Liver (tissue), 3 donors: Measurements from ENCODE around the gene TRMT61A.

Experiments used
- SP1 ChIP-seq: IDR thresholded peaks from 2 replicates; pipeline ENCODE4 v1.6.1; 2018; ENCODE audit warnings: antibody characterized with exemption, mild to moderate bottlenecking
- TF ChIP-seq, protein P1 (sequence below): IDR thresholded peaks from 2 replicates; pipeline ENCODE4 v1.6.1; 2016; ENCODE audit warnings: antibody characterized with exemption
- TF ChIP-seq, protein P2 (sequence below): fragments of 150-350 bp; IDR thresholded peaks from 2 replicates; pipeline ENCODE4 v1.5.1; 2017; ENCODE audit warnings: improper control_type of control experiment, low read depth, low read length; ENCODE audit not compliant: missing input control
- donor health status: healthy.
- donor health status: healthy.

GRCh38 chr14:103495854-103496253, 33.1 kb upstream of the TRMT61A start:
- TF ChIP-seq SP1 = no peak
- TF ChIP-seq, protein P1, sequence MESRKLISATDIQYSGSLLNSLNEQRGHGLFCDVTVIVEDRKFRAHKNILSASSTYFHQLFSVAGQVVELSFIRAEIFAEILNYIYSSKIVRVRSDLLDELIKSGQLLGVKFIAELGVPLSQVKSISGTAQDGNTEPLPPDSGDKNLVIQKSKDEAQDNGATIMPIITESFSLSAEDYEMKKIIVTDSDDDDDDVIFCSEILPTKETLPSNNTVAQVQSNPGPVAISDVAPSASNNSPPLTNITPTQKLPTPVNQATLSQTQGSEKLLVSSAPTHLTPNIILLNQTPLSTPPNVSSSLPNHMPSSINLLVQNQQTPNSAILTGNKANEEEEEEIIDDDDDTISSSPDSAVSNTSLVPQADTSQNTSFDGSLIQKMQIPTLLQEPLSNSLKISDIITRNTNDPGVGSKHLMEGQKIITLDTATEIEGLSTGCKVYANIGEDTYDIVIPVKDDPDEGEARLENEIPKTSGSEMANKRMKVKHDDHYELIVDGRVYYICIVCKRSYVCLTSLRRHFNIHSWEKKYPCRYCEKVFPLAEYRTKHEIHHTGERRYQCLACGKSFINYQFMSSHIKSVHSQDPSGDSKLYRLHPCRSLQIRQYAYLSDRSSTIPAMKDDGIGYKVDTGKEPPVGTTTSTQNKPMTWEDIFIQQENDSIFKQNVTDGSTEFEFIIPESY = no peak
- TF ChIP-seq, protein P2, sequence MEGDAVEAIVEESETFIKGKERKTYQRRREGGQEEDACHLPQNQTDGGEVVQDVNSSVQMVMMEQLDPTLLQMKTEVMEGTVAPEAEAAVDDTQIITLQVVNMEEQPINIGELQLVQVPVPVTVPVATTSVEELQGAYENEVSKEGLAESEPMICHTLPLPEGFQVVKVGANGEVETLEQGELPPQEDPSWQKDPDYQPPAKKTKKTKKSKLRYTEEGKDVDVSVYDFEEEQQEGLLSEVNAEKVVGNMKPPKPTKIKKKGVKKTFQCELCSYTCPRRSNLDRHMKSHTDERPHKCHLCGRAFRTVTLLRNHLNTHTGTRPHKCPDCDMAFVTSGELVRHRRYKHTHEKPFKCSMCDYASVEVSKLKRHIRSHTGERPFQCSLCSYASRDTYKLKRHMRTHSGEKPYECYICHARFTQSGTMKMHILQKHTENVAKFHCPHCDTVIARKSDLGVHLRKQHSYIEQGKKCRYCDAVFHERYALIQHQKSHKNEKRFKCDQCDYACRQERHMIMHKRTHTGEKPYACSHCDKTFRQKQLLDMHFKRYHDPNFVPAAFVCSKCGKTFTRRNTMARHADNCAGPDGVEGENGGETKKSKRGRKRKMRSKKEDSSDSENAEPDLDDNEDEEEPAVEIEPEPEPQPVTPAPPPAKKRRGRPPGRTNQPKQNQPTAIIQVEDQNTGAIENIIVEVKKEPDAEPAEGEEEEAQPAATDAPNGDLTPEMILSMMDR = no peak
